Psoas muscle (tissue), 8 donors: ENCODE results near the gene RAB7B. TPM values are rescaled to one million over a fixed set of nuclear protein-coding genes. Genes with fewer than 3 reads are reported as not detected.

ENCODE experiments used
- ATAC-seq, 4 donors: fragments of 200-7000 bp; cut with Tn5 transposase; one replicate each; pipeline ENCODE4 v1.9.1; 2020; ENCODE audit warnings: moderate library complexity in 3 of 4, mild to moderate bottlenecking in 2 of 4
- DNase-seq, 2 donors: peaks; one replicate each; pipeline ENCODE4 v3.0.0-alpha.2; 2020
- H3K27ac ChIP-seq: fragments of 200-600 bp; one replicate; pipeline ENCODE4 v1.8.0; 2022
- H3K27me3 ChIP-seq, 3 donors: fragments of 200-600 bp in 1 of 3; one replicate each; pipeline versions ENCODE4 v1.6.1 to v1.8.0; 2013 to 2022; ENCODE audit warnings: low read length in 2 of 3, mild to moderate bottlenecking in 2 of 3, moderate library complexity in 1 of 3; ENCODE audit not compliant: insufficient read depth in 3 of 3
- H3K36me3 ChIP-seq, 2 donors: fragments of 200-600 bp in 1 of 2; one replicate each; pipeline versions ENCODE4 v1.6.1 to v1.8.0; 2013 to 2022; ENCODE audit warnings: low read depth in 1 of 2, mild to moderate bottlenecking in 1 of 2, moderate library complexity in 1 of 2; ENCODE audit not compliant: insufficient read depth in 1 of 2
- H3K4me1 ChIP-seq: fragments of 200-600 bp; one replicate; pipeline ENCODE4 v1.8.0; 2022
- H3K4me3 ChIP-seq: fragments of 200-600 bp; one replicate; pipeline ENCODE4 v1.8.0; 2022; ENCODE audit warnings: mild to moderate bottlenecking
- H3K9me3 ChIP-seq: fragments of 200-600 bp; one replicate; pipeline ENCODE4 v1.8.0; 2022
- WGBS, 3 donors: extraction: QIAGEN DNeasy Blood & Tissue Kit; methylation state at CpG; one replicate each; pipeline versions ENCODE4 v1.1.6 to v1.1.7; 2013; 5-methylcytosine and 5-hydroxymethylcytosine counted together
- intact Hi-C, 2 donors: fragments of 100-400 bp; cut with DNase I; formaldehyde crosslinking; loops; one replicate each; pipeline versions ENCODE4 v1.11.0 to v1.14.2; 2022
- polyA plus RNA-seq, 3 donors: library from polyadenylated mRNA; stranded (reverse); fragments of 200-250 nt; gene quantifications; one replicate each; pipeline ENCODE4 v1.2.3, GENCODE V29; 2013
- total RNA-seq, 4 donors: library from RNA; stranded (reverse); fragmentation: NEBNext Ultra II Directional in 2 of 4; extraction: Animal tissue kit (Norgen Biotek cat#: 25700) in 2 of 4; gene quantifications; one replicate each; pipeline versions ENCODE4 v1.2.1 to v1.2.4, GENCODE V29; 2021 to 2023
- TF ChIP-seq, protein P1 (sequence below): fragments of 200-600 bp; IDR thresholded peaks from one replicate; pipeline ENCODE4 v1.8.0; 2022; ENCODE audit warnings: antibody characterized with exemption
- donor health status: healthy with polysubstance abuse.
- donor health status: DM: no; HTN: no; CAD: no; lungs with moderate emphysema.
- donor health status: Bipolar disorder and iron deficiency.
- donor health status: healthy.
- donor health status: DM: yes; HTN: yes; CAD: no.
- donor health status: DM: no; HTN: no; CAD: no.
- donor health status: DM: no; HTN: no; CAD: no.
- donor health status: DM: yes; HTN: yes; CAD: no.

Gene RAB7B
- total and polyA plus RNA-seq, 7 donors = 0.17 to 1.2 (median 0.34) TPM

DNA sequence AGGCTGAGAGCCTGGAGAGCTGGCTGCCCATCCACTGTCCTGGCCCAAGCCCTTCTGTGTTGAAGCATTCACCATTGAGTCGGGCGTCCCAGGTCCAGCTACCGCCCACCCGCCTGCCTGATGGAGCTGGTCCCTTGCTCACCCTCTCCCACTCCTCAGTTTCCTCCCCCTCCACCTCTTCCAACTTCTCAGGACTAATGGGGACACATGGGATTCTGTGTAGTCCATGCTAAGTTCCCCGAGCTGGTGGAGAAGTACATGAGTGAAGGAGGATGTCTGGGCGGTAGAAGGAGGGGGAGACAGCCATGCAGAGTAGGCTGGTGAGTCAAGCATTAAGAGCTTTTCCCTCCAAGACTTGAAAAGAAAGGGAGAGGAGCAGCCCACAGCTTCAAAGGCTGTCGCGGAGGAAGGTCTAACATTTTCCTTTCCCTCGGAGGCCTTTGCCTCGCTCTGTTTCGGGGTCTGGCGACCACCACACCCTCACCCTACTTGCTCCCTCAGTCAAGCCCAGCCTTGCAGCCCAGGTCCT is 60.5 kb downstream of the RAB7B start:
- Histone ChIP-seq H3K9me3 (no peaks in the 10 kb centered on the region), H3K4me3 (no peak overlapping the region), H3K27me3 (no peaks in the 10 kb centered on the region), H3K4me1 (peaks cover 4% of the 10 kb centered on the region), H3K36me3 (no peaks in the 10 kb centered on the region), H3K27ac (no peak overlapping the region)
- whole genome bisulfite sequencing, 3 donors = 78 to 87% (median 86%) methylated on average over 12 of the region's 12 CpGs
- no peak for ATAC-seq
- TF ChIP-seq, protein P1, sequence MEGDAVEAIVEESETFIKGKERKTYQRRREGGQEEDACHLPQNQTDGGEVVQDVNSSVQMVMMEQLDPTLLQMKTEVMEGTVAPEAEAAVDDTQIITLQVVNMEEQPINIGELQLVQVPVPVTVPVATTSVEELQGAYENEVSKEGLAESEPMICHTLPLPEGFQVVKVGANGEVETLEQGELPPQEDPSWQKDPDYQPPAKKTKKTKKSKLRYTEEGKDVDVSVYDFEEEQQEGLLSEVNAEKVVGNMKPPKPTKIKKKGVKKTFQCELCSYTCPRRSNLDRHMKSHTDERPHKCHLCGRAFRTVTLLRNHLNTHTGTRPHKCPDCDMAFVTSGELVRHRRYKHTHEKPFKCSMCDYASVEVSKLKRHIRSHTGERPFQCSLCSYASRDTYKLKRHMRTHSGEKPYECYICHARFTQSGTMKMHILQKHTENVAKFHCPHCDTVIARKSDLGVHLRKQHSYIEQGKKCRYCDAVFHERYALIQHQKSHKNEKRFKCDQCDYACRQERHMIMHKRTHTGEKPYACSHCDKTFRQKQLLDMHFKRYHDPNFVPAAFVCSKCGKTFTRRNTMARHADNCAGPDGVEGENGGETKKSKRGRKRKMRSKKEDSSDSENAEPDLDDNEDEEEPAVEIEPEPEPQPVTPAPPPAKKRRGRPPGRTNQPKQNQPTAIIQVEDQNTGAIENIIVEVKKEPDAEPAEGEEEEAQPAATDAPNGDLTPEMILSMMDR = no peak
- intact Hi-C loops = no loop called here
- no peak for DNase-seq

DNA sequence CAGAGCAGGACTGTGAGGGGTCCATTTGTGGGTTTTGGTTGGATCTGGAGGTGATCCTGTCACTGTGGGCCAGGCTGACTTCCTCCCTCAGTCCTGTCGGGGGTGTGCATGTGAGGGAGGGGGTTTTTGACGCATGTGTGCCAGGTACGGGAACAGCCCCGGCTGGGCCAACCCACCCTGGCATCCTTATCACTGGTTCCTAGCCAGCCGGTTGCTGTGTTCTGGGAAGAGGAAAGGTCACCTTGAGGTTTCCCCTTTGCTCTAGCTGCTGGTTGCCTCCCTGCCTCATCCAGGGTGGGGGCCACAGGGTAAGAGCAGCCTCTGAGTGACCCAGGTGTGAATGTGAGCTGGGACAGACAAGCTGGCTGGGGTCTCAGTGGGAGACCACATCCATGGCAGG is 62.5 kb downstream of the RAB7B start:
- Histone ChIP-seq H3K27ac (no peak overlapping the region), H3K4me3 (no peak overlapping the region), H3K36me3 (no peaks in the 10 kb centered on the region), H3K4me1 (no peaks in the 10 kb centered on the region), H3K27me3 (no peaks in the 10 kb centered on the region), H3K9me3 (no peaks in the 10 kb centered on the region)
- DNase-seq (no peak), ATAC-seq (no peak)
- intact Hi-C loops = no loop called here
- WGBS, 3 donors = 67 to 82% (median 74%) methylated on average over 5 of the region's 5 CpGs
- TF ChIP-seq, protein P1 = no peak

DNA sequence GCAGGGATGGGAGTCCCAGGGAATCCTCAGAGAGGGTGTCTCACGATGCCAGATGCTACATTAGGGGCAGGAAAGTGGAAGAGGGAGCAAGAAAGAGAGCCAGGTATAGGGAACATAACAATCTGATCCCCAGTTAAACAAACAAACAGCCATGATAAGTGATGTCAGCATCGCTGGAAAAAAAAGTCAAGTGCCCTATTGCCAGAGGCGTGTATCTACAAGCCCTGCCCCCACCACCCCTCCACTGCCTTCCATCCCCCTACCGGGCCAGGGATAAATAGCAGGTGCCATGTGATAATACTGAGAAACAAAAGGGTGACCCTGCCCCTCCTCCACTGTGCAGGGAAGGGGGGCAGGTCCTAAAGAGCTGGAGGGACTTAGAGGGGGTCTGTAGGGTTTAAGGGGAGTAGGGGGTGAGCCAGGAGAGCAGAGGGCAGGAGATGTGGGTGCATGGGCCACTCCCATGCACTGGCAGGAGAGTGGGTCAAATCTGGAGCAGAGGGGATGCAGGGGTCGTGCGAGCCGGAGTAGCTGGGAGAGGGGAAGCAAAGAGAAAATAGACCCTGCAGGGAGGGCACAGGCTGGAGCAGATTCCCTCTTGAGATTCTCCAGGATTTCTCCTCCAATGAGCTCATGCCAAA is 63.4 kb downstream of the RAB7B start:
- Histone ChIP-seq H3K36me3 (no peaks in the 10 kb centered on the region), H3K4me1 (no peaks in the 10 kb centered on the region), H3K9me3 (no peaks in the 10 kb centered on the region), H3K27ac (no peak overlapping the region), H3K4me3 (no peak overlapping the region), H3K27me3 (no peaks in the 10 kb centered on the region)
- DNase-seq = no peak
- peak in 1 of 4 donors; percentile 29 for ATAC-seq
- WGBS, 3 donors = 52 to 59% (median 56%) methylated on average over 7 of the region's 7 CpGs
- TF ChIP-seq, protein P1 = no peak
- intact Hi-C loops = no loop called here

DNA sequence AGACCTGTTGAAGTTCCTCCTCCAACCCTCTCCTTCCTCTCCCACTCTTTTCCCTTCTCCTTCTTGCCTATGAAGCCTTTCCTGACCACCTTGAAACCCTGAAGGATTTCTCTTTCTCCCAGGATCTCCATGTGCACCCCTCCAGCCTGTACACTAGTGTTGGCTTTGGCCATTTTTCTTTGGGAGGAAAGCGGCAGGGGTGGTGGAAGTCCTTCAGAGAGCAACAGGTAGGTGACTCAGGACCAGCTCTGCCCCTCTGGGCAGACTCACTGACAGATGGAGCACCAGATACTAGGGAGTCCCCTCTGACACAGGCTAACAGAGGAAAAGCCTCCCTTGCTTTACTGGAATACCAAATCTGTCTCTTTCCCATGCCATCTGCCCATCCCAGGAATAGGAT is 64.5 kb downstream of the RAB7B start:
- no peak overlapping the region for H3K27ac ChIP-seq
- H3K4me1 ChIP-seq = peaks cover 3% of the 10 kb centered on the region
- intact Hi-C loops = no loop called here
- H3K4me3 ChIP-seq = no peak overlapping the region
- TF ChIP-seq, protein P1 = no peak
- H3K36me3 ChIP-seq = no peaks in the 10 kb centered on the region
- no peaks in the 10 kb centered on the region for H3K9me3 ChIP-seq
- WGBS, 3 donors = 94 to 100% (median 100%) methylated on average over 1 of the region's 1 CpG
- no peak for DNase-seq
- ATAC-seq = no peak
- no peaks in the 10 kb centered on the region for H3K27me3 ChIP-seq
